HepG2 (cell line): ENCODE measurements around the gene FAM83G. TPM values are rescaled to one million over a fixed set of nuclear protein-coding genes. Genes with fewer than 3 reads are reported as not detected.

Source experiments
- ATF2 ChIP-seq: sonication (generic); formaldehyde crosslinking; IDR thresholded peaks from 2 replicates; pipeline ENCODE4 v1.4.0; 2020; ENCODE audit warnings: missing genetic modification reagents
- ATRX ChIP-seq: sonication (generic); formaldehyde crosslinking; IDR thresholded peaks from 2 replicates; pipeline ENCODE4 v1.4.0; 2020; ENCODE audit warnings: missing genetic modification reagents, borderline replicate concordance
- BRF2 ChIP-seq: sonication (generic); formaldehyde crosslinking; IDR thresholded peaks from 2 replicates; pipeline ENCODE4 v1.8.1; 2022; ENCODE audit warnings: mild to moderate bottlenecking, missing genetic modification reagents
- CENPX ChIP-seq: sonication (generic); formaldehyde crosslinking; IDR thresholded peaks from 2 replicates; pipeline ENCODE4 v1.9.0; 2021; ENCODE audit warnings: mild to moderate bottlenecking, missing genetic modification reagents, moderate library complexity
- CERS6 ChIP-seq: sonication (generic); formaldehyde crosslinking; IDR thresholded peaks from 2 replicates; pipeline ENCODE4 v1.5.0; 2020; ENCODE audit warnings: missing genetic modification reagents
- DDIT3 ChIP-seq: sonication (generic); formaldehyde crosslinking; IDR thresholded peaks from 2 replicates; pipeline ENCODE4 v1.4.0; 2020; ENCODE audit warnings: mild to moderate bottlenecking, missing genetic modification reagents
- ELF4 ChIP-seq: sonication (generic); formaldehyde crosslinking; IDR thresholded peaks from 2 replicates; pipeline ENCODE4 v1.5.0; 2020; ENCODE audit warnings: missing genetic modification reagents, mild to moderate bottlenecking, moderate library complexity, borderline replicate concordance
- HDAC2 ChIP-seq: sonication (generic); formaldehyde crosslinking; IDR thresholded peaks from 2 replicates; pipeline ENCODE4 v1.4.0; 2020; ENCODE audit warnings: missing genetic modification reagents
- HOXD1 ChIP-seq: sonication (generic); formaldehyde crosslinking; IDR thresholded peaks from 2 replicates; pipeline ENCODE4 v1.5.0; 2020; ENCODE audit warnings: missing genetic modification reagents
- MAFG ChIP-seq: sonication (generic); formaldehyde crosslinking; IDR thresholded peaks from 2 replicates; pipeline ENCODE4 v1.5.1; 2020; ENCODE audit warnings: mild to moderate bottlenecking, missing genetic modification reagents
- MZF1 ChIP-seq: sonication (generic); formaldehyde crosslinking; IDR thresholded peaks from 2 replicates; pipeline ENCODE4 v1.8.1; 2023; ENCODE audit warnings: mild to moderate bottlenecking, missing genetic modification reagents, borderline replicate concordance
- NFE2L2 ChIP-seq: fragments of 150-350 bp; IDR thresholded peaks from 2 replicates; pipeline ENCODE4 v1.6.1; 2014; ENCODE audit warnings: low read length
- NFIB ChIP-seq: sonication (generic); formaldehyde crosslinking; IDR thresholded peaks from 2 replicates; pipeline ENCODE4 v1.9.0; 2021; ENCODE audit warnings: missing genetic modification reagents, mild to moderate bottlenecking, borderline replicate concordance
- POLR2G ChIP-seq: fragments of 200-400 bp; formaldehyde crosslinking; IDR thresholded peaks from 2 replicates; pipeline ENCODE4 v1.6.1; 2018; ENCODE audit warnings: mild to moderate bottlenecking, low read depth, low read length, moderate library complexity
- RFXANK ChIP-seq: IDR thresholded peaks from 2 replicates; pipeline ENCODE4 v1.6.1; 2016
- TAF1 ChIP-seq: sonication (generic); formaldehyde crosslinking; IDR thresholded peaks from 2 replicates; pipeline ENCODE4 v1.4.0; 2020; ENCODE audit warnings: missing genetic modification reagents
- XRCC5 ChIP-seq: fragments of 200-400 bp; formaldehyde crosslinking; optimal IDR thresholded peaks from 2 replicates; pipeline ENCODE3; 2017; ENCODE audit warnings: mild to moderate bottlenecking, low read length
- ZBTB3 ChIP-seq: sonication (generic); formaldehyde crosslinking; IDR thresholded peaks from 2 replicates; pipeline ENCODE4 v1.4.0; 2020; ENCODE audit warnings: low read depth, mild to moderate bottlenecking, moderate library complexity, missing genetic modification reagents, borderline replicate concordance
- ZBTB8A ChIP-seq: sonication (generic); formaldehyde crosslinking; IDR thresholded peaks from 2 replicates; pipeline ENCODE4 v1.4.0; 2020; ENCODE audit warnings: mild to moderate bottlenecking, low read depth, missing genetic modification reagents, borderline replicate concordance
- ZNF274 ChIP-seq: sonication (generic); formaldehyde crosslinking; IDR thresholded peaks from 2 replicates; pipeline ENCODE4 v1.5.1; 2020; ENCODE audit warnings: mild to moderate bottlenecking, missing genetic modification reagents
- ZNF7 ChIP-seq: IDR thresholded peaks from 2 replicates; pipeline ENCODE4 v1.6.1; 2016; ENCODE audit warnings: missing biosample characterization, missing genetic modification reagents
- ZNF788 ChIP-seq: sonication (generic); formaldehyde crosslinking; IDR thresholded peaks from 2 replicates; pipeline ENCODE4 v1.5.0; 2020; ENCODE audit warnings: mild to moderate bottlenecking, missing genetic modification reagents, borderline replicate concordance
- ZNF839 ChIP-seq: sonication (generic); formaldehyde crosslinking; IDR thresholded peaks from 2 replicates; pipeline ENCODE4 v1.4.0; 2020; ENCODE audit warnings: missing genetic modification reagents, mild to moderate bottlenecking, borderline replicate concordance
- ZNF883 ChIP-seq: sonication (generic); formaldehyde crosslinking; IDR thresholded peaks from 2 replicates; pipeline ENCODE4 v1.5.1; 2020; ENCODE audit warnings: mild to moderate bottlenecking, missing genetic modification reagents; ENCODE audit errors: not compliant biosample characterization
- ZNF891 ChIP-seq: sonication (generic); formaldehyde crosslinking; IDR thresholded peaks from 2 replicates; pipeline ENCODE4 v1.5.0; 2020; ENCODE audit warnings: mild to moderate bottlenecking, missing genetic modification reagents
- polyA plus RNA-seq, 8 experiments: library from polyadenylated mRNA; depleted of rRNA in 3 of 8; stranded (reverse) in 7 of 8; unstranded in 1 of 8; fragments of >200 nt; fragmentation: Illumina TruSeq in 4 of 8; extraction: Trizol in 4 of 8; gene quantifications; 2 replicates each; pipeline versions ENCODE4 v1.2.1 to v1.2.3, GENCODE V29; 2011 to 2016; ENCODE audit warnings: low read depth in 4 of 8, missing spikeins in 1 of 8, mixed read lengths in 1 of 8; ENCODE audit not compliant: insufficient read depth in 1 of 8
- total RNA-seq, 5 experiments: library from RNA; depleted of rRNA; stranded (reverse); fragments of >200 nt; fragmentation: Illumina TruSeq; extraction: Trizol; gene quantifications; 2 replicates each; pipeline ENCODE4 v1.2.3, GENCODE V29; 2016; ENCODE audit warnings: low read depth in 1 of 5

The FAM83G gene
- total and polyA plus RNA-seq, 2 of the 13 experiments (the other 11 are each of a cell fraction or from before 2014, with no cell fraction given) = 13.7 to 18.6 TPM

DNA sequence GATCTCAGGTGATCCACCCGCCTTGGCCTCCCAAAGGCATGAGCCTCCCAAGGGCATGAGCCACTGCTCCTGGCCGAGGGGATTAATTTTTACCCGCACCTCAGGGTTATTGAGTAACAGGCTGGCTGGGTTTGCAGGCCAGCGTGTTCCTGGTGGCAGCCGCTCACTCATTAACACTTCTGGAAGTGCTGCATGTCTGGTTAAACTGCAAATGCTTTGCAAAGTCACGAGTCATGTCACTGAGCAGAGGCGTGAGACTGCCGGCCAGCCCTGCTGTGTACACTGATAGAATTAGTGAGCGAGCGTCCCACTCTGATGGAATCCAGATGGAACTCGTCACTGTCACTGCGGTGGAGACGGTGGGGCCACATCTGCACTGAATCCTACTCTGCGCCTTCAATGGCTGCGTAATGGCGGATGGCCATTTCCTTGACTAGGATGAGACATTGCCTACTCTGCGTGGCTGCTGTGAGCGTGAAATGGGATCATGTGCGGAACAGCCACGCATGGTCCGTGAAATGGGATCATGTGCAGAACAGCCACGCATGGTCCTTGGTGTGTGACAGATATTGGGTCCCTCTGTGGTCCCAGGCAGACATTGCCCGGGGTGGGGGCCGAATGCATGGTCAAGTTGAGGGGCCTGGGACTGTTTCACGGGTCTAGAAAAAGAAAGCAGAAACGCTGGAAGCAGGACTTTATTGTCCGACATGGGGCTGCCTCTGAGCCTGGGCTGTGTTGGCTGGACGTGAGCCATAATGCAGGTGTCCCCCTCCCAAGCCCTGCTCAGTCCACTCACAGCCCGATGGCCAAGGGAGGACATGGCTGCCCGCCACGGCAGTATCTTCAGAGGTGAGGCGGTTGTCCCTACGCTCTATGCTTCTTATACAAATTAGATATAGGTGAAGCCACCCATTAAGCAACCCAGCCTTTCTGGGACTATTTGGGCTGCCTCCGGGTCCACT is 53.3 kb downstream of the FAM83G start (continued):
- no peak for TF ChIP-seq ZBTB8A (CRISPR knock-in tag)
- TF ChIP-seq NFE2L2 = no peak
- TF ChIP-seq NFIB (CRISPR knock-in tag) = no peak
- TF ChIP-seq ZNF274 (CRISPR knock-in tag) = 0 out of 2 replicates have a peak, but pooled peaks have one; percentile 27
- TF ChIP-seq ZNF839 (CRISPR knock-in tag) = no peak
- no peak for TF ChIP-seq CENPX (CRISPR knock-in tag)
- TF ChIP-seq HDAC2 (CRISPR knock-in tag) = 0 out of 2 replicates have a peak, but pooled peaks have one; percentile 9
- TF ChIP-seq HOXD1 = no peak
- no peak for TF ChIP-seq DDIT3 (CRISPR knock-in tag)
- TF ChIP-seq BRF2 (CRISPR knock-in tag) = no peak
- no peak for TF ChIP-seq ZNF891 (CRISPR knock-in tag)
- no peak for TF ChIP-seq MZF1
- no peak for TF ChIP-seq ELF4 (CRISPR knock-in tag)
- TF ChIP-seq ATF2 = no peak
- TF ChIP-seq XRCC5 = no peak
- TF ChIP-seq ATRX (CRISPR knock-in tag) = no peak
- no peak for TF ChIP-seq RFXANK (CRISPR knock-in tag)
- TF ChIP-seq ZNF883 (CRISPR knock-in tag) = peak; percentile 30
- no peak for TF ChIP-seq CERS6 (CRISPR knock-in tag)
- no peak for TF ChIP-seq MAFG (CRISPR knock-in tag)
- no peak for TF ChIP-seq ZBTB3
- TF ChIP-seq ZNF7 (CRISPR knock-in tag) = no peak
- TF ChIP-seq POLR2G = no peak
- TF ChIP-seq ZNF788 (CRISPR knock-in tag) = 0 out of 2 replicates have a peak, but pooled peaks have one; percentile 20
- no peak for TF ChIP-seq TAF1 (CRISPR knock-in tag)
